ENCODE results near the gene LRP1B.
"Not testable (repeated sequence)": the region's sequence is repeated elsewhere in the genome, so short reads cannot be mapped to it uniquely, and the experiment has no call there.

Gene LRP1B

GRCh38 chr2:140349695-140350094, 1781.1 kb downstream of the LRP1B start:
- TF ChIP-seq ZFX (IDR thresholded peaks at IDR 0.05; ENCODE audit: borderline replicate concordance) = no peak
- no peak for TF ChIP-seq CTCF (IDR thresholded peaks at IDR 0.05)
- no peak overlapping the region for H3K27ac ChIP-seq

- H3K27ac ChIP-seq = no peak overlapping the region
- TF ChIP-seq CTCF (IDR thresholded peaks at IDR 0.05) (no peak), ZFX (IDR thresholded peaks at IDR 0.05; ENCODE audit: borderline replicate concordance) (no peak)
Measured at GRCh38 chr2:140348826-140349225, 1782.0 kb downstream of the LRP1B start.

- H3K27ac ChIP-seq = no peak overlapping the region
- TF ChIP-seq ZFX (IDR thresholded peaks at IDR 0.05; ENCODE audit: borderline replicate concordance) = no peak
- TF ChIP-seq CTCF (IDR thresholded peaks at IDR 0.05) = no peak
Measured at GRCh38 chr2:140344838-140345237, 1786.0 kb downstream of the LRP1B start.

GRCh38 chr2:140344266-140344665, 1786.5 kb downstream of the LRP1B start:
- not testable (repeated sequence) for H3K27ac ChIP-seq

- no peak overlapping the region for H3K27ac ChIP-seq
- TF ChIP-seq ZFX (IDR thresholded peaks at IDR 0.05; ENCODE audit: borderline replicate concordance) (no peak), CTCF (IDR thresholded peaks at IDR 0.05) (no peak)
Measured at GRCh38 chr2:140338795-140339194, 1792.0 kb downstream of the LRP1B start.

- no peak overlapping the region for H3K27ac ChIP-seq
- TF ChIP-seq CTCF (IDR thresholded peaks at IDR 0.05) (no peak), ZFX (IDR thresholded peaks at IDR 0.05; ENCODE audit: borderline replicate concordance) (no peak)
Measured at GRCh38 chr2:140337061-140337460, 1793.8 kb downstream of the LRP1B start.

- no peak overlapping the region for H3K27ac ChIP-seq
- TF ChIP-seq CTCF (IDR thresholded peaks at IDR 0.05) (no peak), ZFX (IDR thresholded peaks at IDR 0.05; ENCODE audit: borderline replicate concordance) (no peak)
Measured at GRCh38 chr2:140316345-140316744, 1814.5 kb downstream of the LRP1B start.

- TF ChIP-seq CTCF (IDR thresholded peaks at IDR 0.05) (no peak), ZFX (IDR thresholded peaks at IDR 0.05; ENCODE audit: borderline replicate concordance) (no peak)
- H3K27ac ChIP-seq = no peak overlapping the region
Measured at GRCh38 chr2:140311905-140312304, 1818.9 kb downstream of the LRP1B start.
